ENCODE results near the gene CRLF2.
"Not testable (repeated sequence)": the region's sequence is repeated elsewhere in the genome, so short reads cannot be mapped to it uniquely, and the experiment has no call there.

CRLF2 gene, protein sequence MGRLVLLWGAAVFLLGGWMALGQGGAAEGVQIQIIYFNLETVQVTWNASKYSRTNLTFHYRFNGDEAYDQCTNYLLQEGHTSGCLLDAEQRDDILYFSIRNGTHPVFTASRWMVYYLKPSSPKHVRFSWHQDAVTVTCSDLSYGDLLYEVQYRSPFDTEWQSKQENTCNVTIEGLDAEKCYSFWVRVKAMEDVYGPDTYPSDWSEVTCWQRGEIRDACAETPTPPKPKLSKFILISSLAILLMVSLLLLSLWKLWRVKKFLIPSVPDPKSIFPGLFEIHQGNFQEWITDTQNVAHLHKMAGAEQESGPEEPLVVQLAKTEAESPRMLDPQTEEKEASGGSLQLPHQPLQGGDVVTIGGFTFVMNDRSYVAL
- 0.62 to 9.0 reads per million in 2 donors for total RNA-seq

DNA sequence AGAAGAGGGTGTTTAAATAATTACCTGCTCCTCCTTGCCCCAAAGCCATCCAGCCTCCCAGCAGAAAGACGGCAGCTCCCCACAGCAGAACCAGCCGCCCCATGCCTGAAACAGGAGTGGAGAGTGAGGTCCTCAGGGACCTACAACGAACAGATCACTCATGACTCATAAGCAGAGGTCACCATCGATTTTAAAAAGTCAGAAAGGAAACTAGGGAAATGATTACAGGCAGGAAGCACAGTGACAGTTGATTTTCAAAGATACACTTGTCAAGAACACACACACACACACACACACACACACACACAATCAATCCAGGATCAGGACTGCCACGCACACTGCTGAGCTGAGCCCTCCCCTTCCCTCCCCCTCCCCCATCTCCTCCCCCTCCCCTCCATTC lies at the start of gene CRLF2:
TSS of gene CRLF2 (minus strand) at position 118 of the 400 bp plus-strand sequence. CDS start at position 103, 15 bp downstream.
- DNase-seq, result peak in 2 of 5 experiments; percentile 21 to 94

DNA sequence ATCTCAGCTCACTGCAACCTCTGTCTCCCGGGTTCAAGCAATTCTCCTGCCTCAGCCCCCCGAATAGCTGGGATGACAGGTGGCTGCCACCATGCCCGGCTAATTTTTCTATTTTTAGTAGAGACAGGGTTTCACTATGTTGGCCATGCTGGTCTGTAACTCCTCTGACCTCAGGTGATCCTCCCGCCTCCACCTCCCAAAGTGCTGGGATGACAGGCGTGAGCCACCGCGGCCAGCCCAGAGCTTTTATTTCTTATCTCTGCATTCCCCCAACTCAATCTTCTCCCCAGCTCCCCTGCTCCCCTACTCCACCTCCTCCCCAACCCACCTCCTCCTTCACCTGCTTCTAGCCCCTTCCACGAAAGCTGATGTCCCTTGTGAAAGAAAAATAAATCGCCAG lies 49.3 kb upstream of the CRLF2 start:
- DNase-seq, result not testable (repeated sequence)

DNA sequence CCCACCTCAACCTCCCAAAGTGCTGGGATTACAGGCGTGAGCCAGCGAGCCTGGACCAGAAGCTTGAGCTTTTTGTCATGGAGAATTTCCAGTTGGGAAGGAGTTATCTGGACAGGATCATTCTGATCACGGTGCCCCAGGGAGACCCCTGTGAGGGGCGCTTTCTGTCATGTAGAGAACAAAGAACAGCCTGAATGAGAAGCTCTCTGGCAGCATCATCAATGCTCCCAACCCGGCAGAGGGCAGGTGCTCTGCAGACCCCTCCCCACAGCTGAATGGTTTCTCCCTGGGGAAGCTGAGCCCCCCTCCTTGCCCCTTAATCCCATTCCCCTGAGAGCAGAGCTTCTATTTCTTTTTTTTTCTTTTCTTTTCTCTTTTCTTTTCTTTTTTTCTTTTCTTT lies 48.8 kb upstream of the CRLF2 start:
- DNase-seq, result no peak

DNA sequence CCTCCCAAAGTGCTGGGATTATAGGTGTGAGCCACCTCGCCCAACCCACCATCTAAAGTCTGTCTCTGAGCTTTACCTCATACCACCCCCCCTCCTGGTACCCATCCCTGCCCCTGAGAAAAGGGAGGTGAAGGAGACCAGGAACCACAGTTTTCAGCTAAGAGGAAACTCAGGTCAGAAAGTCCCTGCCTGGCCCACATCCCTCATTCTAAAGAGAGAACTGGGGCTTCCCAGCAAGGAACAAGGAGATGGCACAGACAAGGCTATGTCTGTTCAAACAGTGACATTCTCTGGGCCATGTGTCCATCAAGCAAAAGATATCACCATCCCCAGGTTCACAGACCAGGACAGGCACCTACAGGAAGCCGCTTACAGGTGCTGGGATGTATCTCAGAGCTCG lies 40.4 kb upstream of the CRLF2 start:
- no peak for DNase-seq

DNA sequence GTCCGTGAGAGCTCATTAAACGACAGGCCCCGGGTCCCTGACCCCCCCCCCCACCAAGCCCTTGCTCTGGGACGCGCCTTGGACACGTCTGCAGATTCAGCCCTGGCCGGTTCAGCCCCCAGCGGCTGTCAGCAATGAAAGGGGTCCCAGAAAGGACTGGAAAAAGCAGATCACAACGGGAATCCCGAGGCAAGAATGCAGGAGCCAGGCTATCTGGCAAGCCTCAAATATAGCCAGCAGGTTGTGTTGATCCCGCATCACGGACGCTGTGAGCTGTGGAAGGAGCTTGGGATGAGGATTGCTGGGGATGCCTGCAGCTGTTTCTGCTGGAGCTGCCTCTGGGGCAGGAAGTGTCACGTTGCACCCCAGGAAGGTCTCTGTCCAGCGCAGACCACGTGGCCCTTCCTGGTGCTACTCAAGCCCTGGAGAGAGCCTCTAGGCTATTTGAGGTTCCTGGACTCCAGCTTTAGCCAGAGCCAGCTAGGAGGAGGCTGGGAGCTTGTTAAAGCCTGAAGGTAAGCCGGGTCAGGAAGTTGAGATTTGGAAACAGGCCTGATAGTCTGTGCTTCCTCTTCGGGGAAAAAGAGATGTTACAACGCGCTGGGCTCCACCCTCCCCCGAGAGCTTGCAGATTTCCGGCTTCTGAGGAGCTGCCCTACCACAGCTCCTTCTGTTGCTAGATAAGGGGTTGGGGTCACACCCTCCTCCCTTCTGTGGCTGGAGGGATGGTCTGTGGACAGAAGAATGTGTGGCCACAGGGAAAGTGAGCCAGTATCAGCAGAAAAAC lies 36.8 kb upstream of the CRLF2 start:
- DNase-seq, result peak in 3 of 5 experiments; percentile 19 to 92 (median 29)

DNA sequence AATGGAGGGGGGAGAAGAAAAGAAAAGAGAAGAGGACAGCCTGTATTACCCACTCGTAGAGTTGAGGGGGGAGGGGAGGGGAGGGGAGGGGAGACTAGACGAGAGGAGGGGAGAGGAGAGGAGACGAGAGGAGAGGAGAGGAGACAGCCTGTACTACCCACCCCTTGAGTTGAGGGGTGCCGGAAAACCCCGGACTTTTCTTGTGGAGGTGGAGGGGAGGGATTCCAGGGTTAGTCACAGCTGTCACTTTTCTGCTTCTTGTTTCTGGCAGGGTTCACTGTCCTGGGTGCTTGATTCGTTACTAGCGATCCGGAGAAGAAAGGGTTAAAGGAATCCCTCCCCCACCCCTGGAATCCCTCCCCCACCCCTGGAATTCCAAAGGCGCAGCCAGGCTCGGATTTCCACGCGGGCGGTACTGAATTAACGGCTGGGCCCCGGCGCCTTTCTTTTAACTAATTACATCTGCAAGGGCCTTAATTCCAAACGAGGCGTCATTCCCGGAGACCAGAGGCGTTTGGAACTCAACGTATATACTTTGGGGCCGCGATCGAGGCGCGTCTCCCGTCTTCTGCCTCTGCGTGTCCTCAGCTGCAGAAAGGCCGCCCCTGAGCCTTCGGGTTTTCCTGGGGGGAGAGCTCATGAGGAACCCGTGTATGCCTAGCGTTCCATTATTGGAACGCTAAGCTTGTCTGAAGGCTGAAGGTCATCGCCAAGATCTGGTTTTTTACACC lies 36.0 kb upstream of the CRLF2 start:
- no peak for DNase-seq

DNA sequence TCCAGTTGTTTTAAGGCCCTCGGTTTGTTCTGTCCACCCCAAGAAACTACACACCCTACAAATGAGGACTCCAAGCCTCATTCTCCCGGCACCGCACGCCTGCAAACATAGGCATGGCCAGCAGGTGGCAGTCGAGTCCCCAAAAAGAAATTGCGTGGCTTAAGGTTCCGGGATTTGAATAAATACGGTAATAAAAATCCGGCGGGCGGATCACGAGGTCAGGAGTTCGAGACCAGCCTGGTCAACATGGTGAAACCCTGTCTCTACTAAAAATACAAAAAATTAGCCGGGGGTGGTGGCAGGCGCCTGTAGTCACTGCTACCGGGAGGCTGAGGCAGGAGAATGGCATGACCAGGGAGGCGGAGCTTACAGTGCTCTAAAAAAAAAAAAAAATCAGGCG lies 34.4 kb upstream of the CRLF2 start:
- DNase-seq, result peak; percentile 27 to 90 (median 64)

DNA sequence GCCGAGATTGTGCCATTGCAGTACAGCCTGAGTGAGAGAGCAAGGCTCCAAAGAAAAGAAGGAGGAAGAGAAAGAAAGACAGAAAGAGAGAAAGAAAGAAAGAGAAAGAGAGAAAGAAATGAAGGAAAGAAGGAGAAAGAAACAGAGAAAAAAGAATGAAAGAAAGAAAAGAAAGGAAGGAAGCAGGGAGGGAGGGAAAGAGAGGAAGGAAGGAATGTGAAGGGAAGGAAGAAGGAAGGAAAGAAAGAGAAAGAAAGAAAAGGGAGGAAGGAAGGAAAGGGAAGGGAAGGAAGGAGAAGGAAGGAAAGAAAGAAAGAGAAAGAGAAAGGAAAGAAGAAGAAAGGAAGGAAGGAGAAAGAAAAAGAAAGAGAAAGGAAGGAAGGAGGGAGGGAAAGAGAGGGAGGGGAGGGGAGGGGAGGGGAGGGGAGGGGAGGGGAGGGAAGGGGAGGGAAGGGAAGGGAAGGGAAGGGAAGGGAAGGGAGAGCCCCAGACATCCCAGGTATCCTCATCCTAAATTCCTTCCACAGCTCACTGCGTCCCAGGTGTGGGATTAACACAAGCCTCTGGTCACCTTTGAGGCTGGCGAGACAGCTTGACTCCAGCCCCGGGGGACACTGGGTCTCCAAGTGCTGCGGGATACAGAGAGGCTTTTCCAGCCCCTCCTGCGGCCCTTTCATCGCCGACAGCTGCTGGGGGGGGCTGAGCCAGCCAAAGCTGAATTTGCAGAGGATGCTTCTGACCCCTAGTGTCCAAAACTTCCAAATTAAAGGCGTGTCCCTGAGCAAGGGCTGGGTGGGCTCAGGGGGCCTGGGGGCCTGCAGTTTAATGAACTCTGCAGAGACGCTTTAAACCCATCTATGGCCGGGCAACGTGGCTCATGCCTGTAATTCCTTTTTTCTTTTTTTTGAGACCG lies 32.0 kb upstream of the CRLF2 start:
- DNase-seq, result peak in 1 of 5 experiments; percentile 42

DNA sequence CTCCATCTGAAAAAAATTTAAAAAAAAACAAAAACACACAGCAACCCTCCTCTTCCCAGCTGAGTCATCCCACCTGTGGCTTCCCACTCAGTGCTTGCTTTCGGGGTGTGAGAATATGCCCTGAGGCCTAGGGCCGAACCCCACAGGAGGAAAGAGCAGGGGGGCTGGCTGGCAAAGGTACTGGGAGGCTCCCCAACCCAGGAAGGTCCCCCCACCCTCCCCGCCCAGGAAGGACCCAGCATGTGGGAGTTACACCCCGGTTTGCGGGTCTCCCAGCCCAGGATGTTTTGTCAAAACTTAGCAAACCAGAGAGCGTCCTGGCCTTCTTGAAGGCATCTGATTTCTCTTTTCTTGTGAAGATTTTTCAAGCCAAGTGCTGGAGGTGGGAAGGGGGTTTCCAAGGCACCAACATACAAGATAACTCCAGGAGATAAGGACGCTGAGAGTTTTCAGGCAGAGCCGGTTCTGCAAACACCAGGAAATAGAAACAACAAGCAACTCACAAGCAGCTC lies 30.5 kb upstream of the CRLF2 start:
- DNase-seq, result peak in 1 of 5 experiments; percentile 55

DNA sequence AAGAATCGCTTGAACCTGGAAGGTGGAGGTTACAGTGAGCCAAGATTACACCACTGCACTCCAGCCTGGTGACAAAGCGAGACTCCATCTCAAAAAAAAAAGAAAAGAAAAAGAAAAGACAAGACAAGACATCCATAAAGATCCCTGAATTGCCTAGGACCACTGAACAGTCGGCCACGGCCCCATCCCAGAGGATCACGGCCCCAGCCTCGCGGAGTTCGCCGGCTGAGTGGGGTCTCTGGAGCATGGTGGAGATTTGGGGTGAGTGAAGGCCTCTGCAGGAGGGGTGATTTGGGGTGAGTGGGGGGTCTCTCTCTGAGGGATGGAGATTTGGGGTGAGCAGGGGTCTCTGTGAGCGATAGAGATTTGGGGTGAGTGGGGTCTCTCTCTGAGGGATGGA lies 28.1 kb upstream of the CRLF2 start:
- DNase-seq, result not testable (repeated sequence)

DNA sequence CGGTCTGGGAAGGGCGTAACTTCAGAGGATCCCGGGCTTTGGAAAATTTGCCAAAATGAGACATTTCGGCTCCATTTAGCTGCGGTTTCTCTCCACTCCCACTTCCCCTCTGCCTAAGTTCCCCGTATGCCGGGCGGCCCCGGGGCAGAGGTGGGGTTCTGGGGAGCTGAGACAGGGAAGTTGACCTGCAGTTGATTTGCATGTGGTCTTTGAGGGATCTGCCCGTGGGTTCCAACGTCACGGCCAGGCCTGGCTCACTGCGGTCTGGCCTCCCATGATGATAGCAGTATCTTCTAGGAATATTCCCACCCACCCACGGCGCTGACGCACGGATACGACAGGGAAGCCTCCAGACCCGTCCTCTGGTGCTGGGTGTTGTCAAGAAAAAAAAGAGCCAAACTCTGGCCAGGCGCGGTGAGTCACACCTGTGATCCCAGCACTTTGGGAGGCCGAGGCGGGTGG lies 27.3 kb upstream of the CRLF2 start:
- no peak for DNase-seq

DNA sequence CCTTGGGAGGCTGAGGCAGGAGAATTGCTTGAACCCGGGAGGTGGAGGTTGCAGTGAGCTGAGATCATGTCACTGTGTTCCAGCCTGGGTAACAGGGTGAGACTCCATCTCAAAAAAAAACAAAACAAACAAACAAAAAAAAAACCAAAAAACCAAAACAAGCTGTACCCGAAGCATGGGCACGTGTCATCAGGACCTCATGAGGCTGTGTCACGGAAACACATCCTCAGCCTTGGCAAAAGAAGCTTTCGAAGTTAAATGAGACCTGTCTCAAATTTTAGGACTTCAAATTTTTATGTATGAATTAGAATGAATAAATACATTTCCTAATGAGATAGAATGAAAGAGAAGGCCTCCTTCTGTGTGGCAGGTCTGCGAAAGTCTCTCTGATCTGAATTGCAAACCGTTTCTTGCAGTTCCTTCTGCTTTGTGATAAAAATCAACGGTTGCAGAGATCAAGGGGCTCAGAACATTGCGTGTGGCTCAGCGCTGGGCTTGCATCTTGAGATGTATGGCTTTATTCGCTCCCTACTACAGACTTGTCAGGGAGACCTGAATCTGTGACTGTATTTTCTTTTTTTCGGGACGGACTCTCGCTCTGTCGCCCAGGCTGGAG lies 19.5 kb upstream of the CRLF2 start:
- peak in 2 of 5 experiments; percentile 33 to 75 for DNase-seq

DNA sequence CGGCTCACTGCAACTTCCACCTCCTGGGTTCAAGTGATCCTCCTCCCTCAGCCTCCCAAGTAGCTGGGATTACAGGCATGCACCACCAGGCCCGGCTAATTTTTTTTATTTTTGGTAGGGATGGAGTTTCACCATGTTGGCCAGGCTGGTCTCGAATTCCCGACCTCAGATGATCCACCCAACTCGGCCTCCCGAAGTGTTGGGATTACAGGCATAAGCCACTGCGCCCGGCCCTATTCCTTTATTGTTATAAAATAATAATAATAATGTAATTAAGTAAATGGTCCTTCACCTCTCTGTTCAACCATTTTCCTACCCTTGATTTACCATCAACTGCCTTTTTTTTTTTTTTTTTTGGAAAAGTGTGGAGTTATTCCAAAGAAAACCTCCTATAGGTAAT lies 15.7 kb upstream of the CRLF2 start:
- not testable (repeated sequence) for DNase-seq

DNA sequence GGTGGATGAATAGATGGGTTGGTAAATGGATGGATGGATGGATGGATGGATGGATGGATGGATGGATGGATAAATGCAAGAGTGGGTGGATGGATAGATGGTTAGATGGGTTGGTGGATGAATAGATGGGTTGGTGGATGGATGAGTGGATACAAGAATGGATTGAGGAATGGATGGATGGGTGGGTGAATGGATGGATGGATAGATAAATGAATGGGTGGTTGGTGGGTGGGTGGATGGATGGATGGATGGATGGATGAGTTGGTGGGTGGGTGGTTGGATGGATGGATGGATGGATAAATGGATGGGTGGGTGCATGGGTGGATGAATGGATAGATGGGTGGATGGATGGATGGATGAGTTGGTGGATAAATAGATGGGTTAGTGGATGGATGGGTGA lies 13.8 kb upstream of the CRLF2 start:
- DNase-seq, result no peak

DNA sequence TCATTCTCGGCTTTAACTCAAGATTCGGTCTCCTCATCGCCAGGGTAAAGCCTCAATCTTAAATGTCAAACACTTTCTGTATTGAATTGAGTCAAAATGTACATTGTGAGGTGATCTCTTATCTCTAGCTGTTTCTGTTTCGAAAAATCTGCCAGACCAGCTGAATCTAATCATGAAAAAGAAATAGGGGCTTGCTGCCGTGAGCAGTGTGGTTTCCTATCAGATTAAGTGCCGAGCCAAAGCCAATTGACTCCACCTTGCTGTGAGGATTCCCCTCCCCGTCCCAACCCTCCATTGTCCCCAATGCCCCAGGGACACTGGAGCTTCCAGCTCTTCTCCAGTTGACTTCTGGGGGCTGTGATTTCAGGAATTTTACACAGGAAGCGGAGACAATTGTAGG lies 12.5 kb upstream of the CRLF2 start:
- peak in 1 of 5 experiments; percentile 95 for DNase-seq

DNA sequence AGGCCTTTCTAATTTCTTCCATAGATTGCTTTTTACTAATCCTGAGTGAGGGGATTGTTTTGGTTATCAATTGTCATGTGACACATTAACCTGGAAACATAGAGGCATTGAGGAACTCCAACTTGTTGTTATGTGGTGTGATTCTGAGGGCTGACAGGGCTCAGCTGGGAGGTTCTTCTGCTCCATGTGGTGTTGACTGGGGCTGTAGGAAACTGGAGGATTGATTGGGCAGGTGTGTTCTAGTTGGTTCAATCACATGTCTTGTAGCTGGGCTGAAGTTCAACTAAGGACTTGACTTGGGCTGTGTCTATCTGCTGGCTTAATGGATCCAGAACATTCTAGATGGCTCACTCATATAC lies 10.8 kb upstream of the CRLF2 start:
- no peak for DNase-seq

DNA sequence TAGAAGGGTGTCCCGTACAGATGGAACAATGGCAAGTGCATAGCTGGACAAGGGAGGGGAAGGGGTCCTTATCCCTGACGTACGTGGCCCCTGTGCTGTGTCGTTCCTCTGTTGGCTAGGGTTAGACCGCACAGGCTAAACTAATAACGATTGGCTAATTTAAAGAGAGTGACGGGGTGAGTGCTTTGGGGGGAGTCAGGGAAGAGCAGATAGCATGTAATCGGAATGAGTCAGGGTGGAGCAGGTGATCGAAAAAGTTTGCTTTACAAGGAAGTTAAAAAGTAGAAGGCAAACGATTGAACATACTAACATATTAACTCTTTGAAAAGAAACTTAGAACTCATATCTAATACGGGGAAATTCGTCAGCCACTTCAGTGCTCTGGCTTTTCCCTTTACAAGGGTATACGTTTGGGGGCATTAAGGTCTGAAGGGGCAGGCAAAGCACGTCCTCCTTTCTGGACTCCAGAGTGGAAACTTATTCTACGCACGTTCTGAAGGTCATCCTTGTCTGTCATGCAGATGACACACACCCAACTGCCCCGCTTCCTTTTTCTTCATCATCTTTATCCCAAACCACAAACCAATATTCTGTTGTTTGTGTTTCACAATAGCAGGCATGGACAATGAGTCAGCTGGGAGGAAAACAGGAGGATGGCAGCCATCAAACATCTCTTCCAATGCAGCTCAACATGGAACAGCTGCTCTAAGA lies 10.2 kb upstream of the CRLF2 start:
- no peak for DNase-seq

DNA sequence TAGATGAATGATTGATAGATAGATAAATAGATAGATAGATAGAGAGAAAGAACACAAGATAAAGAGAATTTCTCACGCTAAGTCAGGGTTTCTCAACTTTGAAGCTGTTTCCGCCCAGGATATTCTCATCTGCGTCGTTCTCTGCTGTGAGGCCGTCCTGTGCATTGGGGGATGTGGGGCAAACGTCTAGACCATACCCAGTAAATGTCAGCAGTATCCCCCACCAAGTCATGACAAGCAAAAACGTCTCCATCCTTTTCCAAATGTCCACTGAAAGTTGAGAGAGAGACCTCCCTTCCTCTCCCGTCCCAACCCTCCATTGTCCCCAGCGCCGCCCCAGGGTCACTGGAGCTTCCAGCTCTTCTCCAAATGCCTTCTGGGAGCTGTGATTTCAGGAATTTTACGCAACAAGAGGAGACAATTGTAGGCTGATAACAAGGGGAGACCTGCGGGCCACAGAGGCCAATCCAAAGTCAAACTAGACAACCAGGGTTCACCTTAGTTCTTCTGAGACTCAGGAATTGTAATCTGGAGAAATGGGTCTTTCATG lies 8.9 kb upstream of the CRLF2 start:
- DNase-seq, result no peak

DNA sequence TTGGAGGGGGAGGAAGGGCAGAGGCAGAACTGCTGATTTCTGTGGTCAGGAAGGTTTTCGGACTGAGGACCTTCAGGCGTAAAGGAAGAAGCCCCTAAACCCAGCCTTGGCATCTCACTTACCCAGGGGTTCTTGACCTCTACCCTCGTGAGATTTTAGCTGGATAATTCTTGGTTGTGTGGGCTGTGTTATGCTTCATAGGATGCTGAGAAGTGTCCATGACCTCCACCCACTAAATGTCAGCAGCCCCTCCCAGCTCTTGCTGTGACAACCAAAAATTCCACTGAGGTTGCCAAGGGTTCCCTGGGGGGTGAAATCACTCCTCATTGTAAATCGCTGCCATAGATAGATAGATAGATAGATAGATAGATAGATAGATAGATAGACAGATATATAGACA lies 5.8 kb upstream of the CRLF2 start:
- no peak for DNase-seq

DNA sequence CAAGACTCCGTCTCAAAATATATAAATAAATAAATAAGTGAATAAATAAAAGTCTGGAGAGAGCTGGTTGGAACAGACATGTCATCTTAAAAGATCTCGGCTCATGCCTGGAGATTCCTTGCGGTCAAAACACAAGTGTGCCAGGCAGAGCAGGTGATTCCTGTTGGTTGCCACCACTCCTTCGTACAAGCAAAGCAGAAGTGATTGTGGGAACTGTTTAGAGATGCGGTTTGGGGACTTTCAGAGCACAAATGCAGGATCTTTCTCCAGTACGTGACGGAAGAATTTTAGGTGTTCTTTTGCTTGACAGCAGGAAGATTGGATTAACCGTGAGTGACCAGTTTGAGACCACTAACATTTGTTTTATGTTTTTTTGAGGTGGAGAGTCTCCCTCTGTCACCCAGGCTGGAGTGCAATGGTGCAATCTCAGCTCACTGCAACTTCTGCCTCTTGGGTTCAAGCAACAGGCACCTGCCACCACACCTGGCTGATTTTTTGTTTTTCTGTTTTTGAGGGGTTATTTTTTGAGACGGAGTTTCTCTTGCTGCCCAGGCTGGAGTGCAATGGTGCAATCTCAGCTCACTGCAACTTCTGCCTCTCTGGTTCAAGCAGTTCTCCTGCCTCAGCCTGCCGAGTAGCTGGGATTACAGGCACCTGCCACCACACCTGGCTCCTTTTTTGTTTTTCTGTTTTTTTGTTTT lies 2.8 kb upstream of the CRLF2 start:
- no peak for DNase-seq
